HuH-7 (cell line): ENCODE results near the gene NMNAT2.

Experiments
- DNase-seq: peaks from one replicate; pipeline ENCODE4 v3.0.0; 2011; ENCODE audit warnings: low spot score

The NMNAT2 gene

GRCh38 chr1:183236158-183236725 lies 181.9 kb downstream of the NMNAT2 start:
- DNase-seq, result peak; percentile 59

GRCh38 chr1:183235503-183235902 lies 182.7 kb downstream of the NMNAT2 start:
- no peak for DNase-seq

- peak; percentile 32 for DNase-seq
Measured at GRCh38 chr1:183234660-183235476, 183.3 kb downstream of the NMNAT2 start.

GRCh38 chr1:183233113-183233512 lies 185.1 kb downstream of the NMNAT2 start:
- DNase-seq, result no peak

GRCh38 chr1:183231545-183231944 lies 186.6 kb downstream of the NMNAT2 start:
- no peak for DNase-seq

GRCh38 chr1:183230413-183230812 lies 187.8 kb downstream of the NMNAT2 start:
- DNase-seq, result no peak

GRCh38 chr1:183228347-183229220 lies 189.6 kb downstream of the NMNAT2 start:
- DNase-seq, result no peak

GRCh38 chr1:183227422-183228346 lies 190.5 kb downstream of the NMNAT2 start:
- DNase-seq, result peak; percentile 61

- DNase-seq, result no peak
Measured at GRCh38 chr1:183226963-183227362, 191.2 kb downstream of the NMNAT2 start.

- no peak for DNase-seq
Measured at GRCh38 chr1:183226361-183226760, 191.8 kb downstream of the NMNAT2 start.

- DNase-seq, result no peak
Measured at GRCh38 chr1:183223467-183223866, 194.7 kb downstream of the NMNAT2 start.

GRCh38 chr1:183222909-183223308 lies 195.3 kb downstream of the NMNAT2 start:
- no peak for DNase-seq

- no peak for DNase-seq
Measured at GRCh38 chr1:183219616-183220009, 198.6 kb downstream of the NMNAT2 start.

- no peak for DNase-seq
Measured at GRCh38 chr1:183218971-183219615, 199.1 kb downstream of the NMNAT2 start.

GRCh38 chr1:183218027-183218618 lies 200.1 kb downstream of the NMNAT2 start:
- no peak for DNase-seq

GRCh38 chr1:183215936-183216335 lies 202.2 kb downstream of the NMNAT2 start:
- no peak for DNase-seq

GRCh38 chr1:183215076-183215720 lies 203.0 kb downstream of the NMNAT2 start:
- DNase-seq, result no peak

GRCh38 chr1:183214021-183214970 lies 203.9 kb downstream of the NMNAT2 start:
- no peak for DNase-seq

GRCh38 chr1:183212870-183213269 lies 205.3 kb downstream of the NMNAT2 start:
- no peak for DNase-seq
